Hepatocyte (in vitro differentiated cells): ENCODE results near the gene DIPK1B. TPM values are rescaled to one million over a fixed set of nuclear protein-coding genes. Genes with fewer than 3 reads are reported as not detected.

ENCODE experiments used
- DNase-seq: peaks from one replicate; pipeline ENCODE4 v3.0.0-alpha.2; 2016; ENCODE audit warnings: low spot score
- H2AFZ ChIP-seq: fragments of 200-600 bp; sonication (generic); 2 replicates; pipeline ENCODE4 v1.6.0; 2016; ENCODE audit warnings: antibody characterized with exemption, mild to moderate bottlenecking
- H3K27ac ChIP-seq: fragments of 200-600 bp; sonication (generic); 2 replicates; pipeline ENCODE4 v1.5.1; 2016; ENCODE audit warnings: mild to moderate bottlenecking
- H3K27me3 ChIP-seq: fragments of 200-600 bp; sonication (generic); 2 replicates; pipeline ENCODE4 v1.6.1; 2016
- H3K36me3 ChIP-seq: fragments of 200-600 bp; sonication (generic); replicated peaks from 2 replicates; pipeline ENCODE4 v1.5.1; 2016; ENCODE audit warnings: low read depth; ENCODE audit not compliant: insufficient read depth
- H3K4me1 ChIP-seq: fragments of 200-600 bp; sonication (generic); 2 replicates; pipeline ENCODE4 v1.5.1; 2016; ENCODE audit warnings: mild to moderate bottlenecking, moderate library complexity; ENCODE audit not compliant: insufficient read depth
- H3K4me2 ChIP-seq: fragments of 200-600 bp; sonication (generic); 2 replicates; pipeline ENCODE4 v1.6.0; 2016
- H3K4me3 ChIP-seq: fragments of 200-600 bp; sonication (generic); 2 replicates; pipeline ENCODE4 v1.5.1; 2016; ENCODE audit warnings: mild to moderate bottlenecking
- H3K79me2 ChIP-seq: fragments of 200-600 bp; sonication (generic); 2 replicates; pipeline ENCODE4 v1.6.0; 2017; ENCODE audit warnings: mild to moderate bottlenecking
- H3K9me2 ChIP-seq: fragments of 200-600 bp; sonication (generic); replicated peaks from 2 replicates; pipeline ENCODE4 v1.6.0; 2017; ENCODE audit warnings: mild to moderate bottlenecking; ENCODE audit not compliant: insufficient read depth
- H3K9me3 ChIP-seq: fragments of 200-600 bp; sonication (generic); 2 replicates; pipeline ENCODE4 v1.5.1; 2016; ENCODE audit warnings: low read depth, mild to moderate bottlenecking
- H4K20me1 ChIP-seq: fragments of 200-600 bp; sonication (generic); 2 replicates; pipeline ENCODE4 v1.6.0; 2016; ENCODE audit warnings: mild to moderate bottlenecking; ENCODE audit not compliant: insufficient read depth, poor library complexity, severe bottlenecking
- CTCF ChIP-seq: fragments of 200-600 bp; sonication (generic); IDR thresholded peaks from 2 replicates; pipeline ENCODE4 v1.5.1; 2016; ENCODE audit warnings: antibody characterized with exemption, mild to moderate bottlenecking; ENCODE audit not compliant: poor library complexity
- EZH2 ChIP-seq: fragments of 200-600 bp; sonication (generic); IDR thresholded peaks from 2 replicates; pipeline ENCODE4 v1.6.1; 2016; ENCODE audit warnings: antibody characterized with exemption, mild to moderate bottlenecking, borderline replicate concordance
- EZH2phosphoT487 ChIP-seq: fragments of 200-600 bp; sonication (generic); IDR thresholded peaks from one replicate; pipeline ENCODE4 v1.6.1; 2018; ENCODE audit warnings: antibody characterized with exemption, mild to moderate bottlenecking, low read depth, moderate library complexity; ENCODE audit not compliant: unreplicated experiment, severe bottlenecking
- WGBS: methylation state at CpG from one replicate; pipeline ENCODE4 v1.1.6; 2016; ENCODE audit warnings: low lambda C conversion rate; ENCODE audit errors: missing lambda C conversion rate; 5-methylcytosine and 5-hydroxymethylcytosine counted together
- polyA plus RNA-seq: library from polyadenylated mRNA; unstranded; fragments of >200 nt; fragmentation: Nextera tagmentation; extraction: Ambion mirVana; gene quantifications from 2 replicates; pipeline ENCODE4 v1.2.1, GENCODE V29; 2016
- total RNA-seq: library from RNA; depleted of rRNA; stranded (reverse); fragments of >200 nt; gene quantifications from 2 replicates; pipeline ENCODE4 v1.2.3, GENCODE V29; 2014

The DIPK1B gene
- total and polyA plus RNA-seq, 2 experiments from 2014 or later = 33.3 to 39.4 TPM

- Histone ChIP-seq H3K9me2 (no peaks in the 10 kb centered on the region), H3K4me1 (peaks cover 28% of the 10 kb centered on the region), H3K27me3 (no peaks in the 10 kb centered on the region), H4K20me1 (peaks cover 35% of the 10 kb centered on the region), H3K36me3 (no peaks in the 10 kb centered on the region), H3K4me2 (peak within 1 kb of the TSS; percentile 100), H3K79me2 (peaks cover 48% of the 10 kb centered on the region), H2AFZ (peak within 1 kb of the TSS; percentile 67), H3K27ac (peak within 1 kb of the TSS; percentile 88), H3K4me3 (peak within 1 kb of the TSS; percentile 92), H3K9me3 (no peaks in the 10 kb centered on the region)
- WGBS = under 1% methylated on average over 25 of the region's 106 CpGs
- peak; percentile 93 for DNase-seq
- TF ChIP-seq EZH2 (no peak), CTCF (no peak), EZH2phosphoT487 (no peak)
These were observed 25.3 kb upstream of the DIPK1B start, which contains the start of gene AGPAT2 for GRCh38 chr9:136686794-136687711. AGPAT2 (minus strand) TSS chr9:136687457; CDS start chr9:136687357, 100 bp downstream.

GRCh38 chr9:136687721-136688223 is 24.6 kb upstream of the DIPK1B start:
- TF ChIP-seq EZH2phosphoT487 = no peak
- TF ChIP-seq CTCF = no peak
- no peak for TF ChIP-seq EZH2
- DNase-seq = no peak
- H3K36me3 ChIP-seq = no peaks in the 10 kb centered on the region
- no peaks in the 10 kb centered on the region for H3K9me2 ChIP-seq
- H3K79me2 ChIP-seq = peaks cover 41% of the 10 kb centered on the region
- no peaks in the 10 kb centered on the region for H3K9me3 ChIP-seq
- H3K4me1 ChIP-seq = peaks cover 32% of the 10 kb centered on the region
- no peak overlapping the region for H2AFZ ChIP-seq
- peak overlapping the region; percentile 65 for H3K27ac ChIP-seq
- no peak overlapping the region for H3K4me3 ChIP-seq
- peaks cover 27% of the 10 kb centered on the region for H4K20me1 ChIP-seq
- H3K27me3 ChIP-seq = no peaks in the 10 kb centered on the region
- WGBS = 34% methylated on average over 29 of the region's 37 CpGs
- peak overlapping the region; percentile 100 for H3K4me2 ChIP-seq

- Histone ChIP-seq H3K9me3 (no peaks in the 10 kb centered on the region), H3K4me2 (no peak overlapping the region), H2AFZ (no peak overlapping the region), H3K27ac (peak overlapping the region; percentile 4), H3K4me3 (no peak overlapping the region), H3K27me3 (no peaks in the 10 kb centered on the region), H4K20me1 (peaks cover 26% of the 10 kb centered on the region), H3K79me2 (peaks cover 34% of the 10 kb centered on the region), H3K36me3 (no peaks in the 10 kb centered on the region), H3K9me2 (no peaks in the 10 kb centered on the region), H3K4me1 (peaks cover 39% of the 10 kb centered on the region)
- WGBS = 69% methylated on average over 21 of the region's 21 CpGs
- DNase-seq = no peak
- TF ChIP-seq CTCF (no peak), EZH2phosphoT487 (no peak), EZH2 (no peak)
These were observed 23.9 kb upstream of the DIPK1B start for GRCh38 chr9:136688274-136689107.
